Lower leg skin (tissue), 3 donors: Measurements from ENCODE around the gene CEMIP2.

ENCODE experiments used
- POLR2A ChIP-seq, 2 donors: fragments of 450-650 bp; IDR thresholded peaks; one replicate each; pipeline ENCODE4 v1.6.1; 2016 to 2017; ENCODE audit warnings: antibody characterized with exemption in 2 of 2, mild to moderate bottlenecking in 1 of 2, moderate library complexity in 1 of 2
- TF ChIP-seq, protein P1 (sequence below), 3 donors: fragments of 450-650 bp; IDR thresholded peaks; one replicate each; pipeline ENCODE4 v1.5.1; 2016; ENCODE audit warnings: antibody characterized with exemption in 3 of 3, mild to moderate bottlenecking in 3 of 3, moderate library complexity in 2 of 3

DNA sequence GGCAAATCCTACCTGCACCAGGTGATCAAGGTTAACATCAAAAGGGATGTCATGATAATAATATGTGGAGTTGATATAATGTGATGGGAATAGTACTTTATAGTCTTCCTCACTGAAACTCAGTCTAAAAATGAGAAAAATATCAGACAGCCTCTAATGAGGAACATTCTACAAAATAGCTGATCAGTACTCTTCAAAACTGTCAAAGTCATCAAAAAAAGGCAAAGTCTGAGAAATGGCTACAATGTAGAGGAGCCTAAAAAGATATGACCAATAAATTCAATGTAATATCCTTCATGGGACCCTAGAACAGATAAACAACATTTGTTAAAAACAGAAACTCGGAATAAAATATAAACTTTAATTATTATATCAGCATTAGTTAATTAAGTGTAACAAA, 95.7 kb downstream of the CEMIP2 start:
- TF ChIP-seq POLR2A (IDR thresholded peaks at IDR 0.05) = no peak
- TF ChIP-seq, protein P1, sequence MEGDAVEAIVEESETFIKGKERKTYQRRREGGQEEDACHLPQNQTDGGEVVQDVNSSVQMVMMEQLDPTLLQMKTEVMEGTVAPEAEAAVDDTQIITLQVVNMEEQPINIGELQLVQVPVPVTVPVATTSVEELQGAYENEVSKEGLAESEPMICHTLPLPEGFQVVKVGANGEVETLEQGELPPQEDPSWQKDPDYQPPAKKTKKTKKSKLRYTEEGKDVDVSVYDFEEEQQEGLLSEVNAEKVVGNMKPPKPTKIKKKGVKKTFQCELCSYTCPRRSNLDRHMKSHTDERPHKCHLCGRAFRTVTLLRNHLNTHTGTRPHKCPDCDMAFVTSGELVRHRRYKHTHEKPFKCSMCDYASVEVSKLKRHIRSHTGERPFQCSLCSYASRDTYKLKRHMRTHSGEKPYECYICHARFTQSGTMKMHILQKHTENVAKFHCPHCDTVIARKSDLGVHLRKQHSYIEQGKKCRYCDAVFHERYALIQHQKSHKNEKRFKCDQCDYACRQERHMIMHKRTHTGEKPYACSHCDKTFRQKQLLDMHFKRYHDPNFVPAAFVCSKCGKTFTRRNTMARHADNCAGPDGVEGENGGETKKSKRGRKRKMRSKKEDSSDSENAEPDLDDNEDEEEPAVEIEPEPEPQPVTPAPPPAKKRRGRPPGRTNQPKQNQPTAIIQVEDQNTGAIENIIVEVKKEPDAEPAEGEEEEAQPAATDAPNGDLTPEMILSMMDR (IDR thresholded peaks at IDR 0.05) = no peak
